ENCODE results near the gene SRGAP1.

- TF ChIP-seq CTCF (IDR thresholded peaks at IDR 0.05) (no peak), POLR2A (IDR thresholded peaks at IDR 0.05) (no peak)
Measured at GRCh38 chr12:63795944-63796343, 48.6 kb upstream of the SRGAP1 start.
